Measurements from ENCODE around the gene ITGA3. TPM values are rescaled to one million over a fixed set of nuclear protein-coding genes. Genes with fewer than 3 reads are reported as not detected.

Gene ITGA3
- total RNA-seq, 4 donors from 2014 or later: 38.9 to 96.7 (median 58.6) TPM

- intact Hi-C loops (cut with DNase I): no loop called here
- no peak overlapping the region for H3K4me3 ChIP-seq
- peaks cover 49 to 97% (median 91%) of the 10 kb centered on the region in 4 donors for H3K36me3 ChIP-seq
- 97% methylated on average over 6 of the region's 6 CpGs for WGBS
- DNase-seq (ENCODE audit: extremely low spot score): no peak
- H3K4me1 ChIP-seq: peaks cover 0 to 3% (median 1%) of the 10 kb centered on the region in 4 donors
- H3K27ac ChIP-seq (replicated peaks in 1 of 4): no peak overlapping the region
- no peaks in the 10 kb centered on the region for H3K9me3 ChIP-seq
- H3K27me3 ChIP-seq: no peaks in the 10 kb centered on the region
- no peak for TF ChIP-seq POLR2AphosphoS5 (IDR thresholded peaks at IDR 0.05)
- TF ChIP-seq POLR2A (IDR thresholded peaks at IDR 0.05; ENCODE audit: low read depth): no peak
- no peak for TF ChIP-seq EP300 (IDR thresholded peaks at IDR 0.05)
- TF ChIP-seq, protein P1, sequence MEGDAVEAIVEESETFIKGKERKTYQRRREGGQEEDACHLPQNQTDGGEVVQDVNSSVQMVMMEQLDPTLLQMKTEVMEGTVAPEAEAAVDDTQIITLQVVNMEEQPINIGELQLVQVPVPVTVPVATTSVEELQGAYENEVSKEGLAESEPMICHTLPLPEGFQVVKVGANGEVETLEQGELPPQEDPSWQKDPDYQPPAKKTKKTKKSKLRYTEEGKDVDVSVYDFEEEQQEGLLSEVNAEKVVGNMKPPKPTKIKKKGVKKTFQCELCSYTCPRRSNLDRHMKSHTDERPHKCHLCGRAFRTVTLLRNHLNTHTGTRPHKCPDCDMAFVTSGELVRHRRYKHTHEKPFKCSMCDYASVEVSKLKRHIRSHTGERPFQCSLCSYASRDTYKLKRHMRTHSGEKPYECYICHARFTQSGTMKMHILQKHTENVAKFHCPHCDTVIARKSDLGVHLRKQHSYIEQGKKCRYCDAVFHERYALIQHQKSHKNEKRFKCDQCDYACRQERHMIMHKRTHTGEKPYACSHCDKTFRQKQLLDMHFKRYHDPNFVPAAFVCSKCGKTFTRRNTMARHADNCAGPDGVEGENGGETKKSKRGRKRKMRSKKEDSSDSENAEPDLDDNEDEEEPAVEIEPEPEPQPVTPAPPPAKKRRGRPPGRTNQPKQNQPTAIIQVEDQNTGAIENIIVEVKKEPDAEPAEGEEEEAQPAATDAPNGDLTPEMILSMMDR (IDR thresholded peaks at IDR 0.05): no peak
Observed at GRCh38 chr17:50074227-50074626, 18.3 kb downstream of the ITGA3 start.

- peaks cover 49 to 100% (median 92%) of the 10 kb centered on the region in 4 donors for H3K36me3 ChIP-seq
- WGBS: 93% methylated on average over 13 of the region's 16 CpGs
- H3K4me3 ChIP-seq: no peak overlapping the region
- no peaks in the 10 kb centered on the region for H3K9me3 ChIP-seq
- intact Hi-C loops (cut with DNase I): no loop called here
- DNase-seq (ENCODE audit: extremely low spot score): no peak
- peaks cover 0 to 11% (median 8%) of the 10 kb centered on the region in 4 donors for H3K4me1 ChIP-seq
- TF ChIP-seq, protein P1 (IDR thresholded peaks at IDR 0.05): no peak
- TF ChIP-seq EP300 (IDR thresholded peaks at IDR 0.05) (no peak), POLR2AphosphoS5 (IDR thresholded peaks at IDR 0.05) (no peak), POLR2A (IDR thresholded peaks at IDR 0.05; ENCODE audit: low read depth) (no peak)
- H3K27me3 ChIP-seq: no peaks in the 10 kb centered on the region
- no peak overlapping the region for H3K27ac ChIP-seq (replicated peaks in 1 of 4)
Observed at GRCh38 chr17:50075446-50076032, 19.6 kb downstream of the ITGA3 start.

- TF ChIP-seq POLR2A (IDR thresholded peaks at IDR 0.05; ENCODE audit: low read depth) (no peak), POLR2AphosphoS5 (IDR thresholded peaks at IDR 0.05) (no peak), EP300 (IDR thresholded peaks at IDR 0.05) (no peak)
- TF ChIP-seq, protein P1 (IDR thresholded peaks at IDR 0.05): no peak
- intact Hi-C loops (cut with DNase I): no loop called here
- peaks cover 54 to 100% (median 91%) of the 10 kb centered on the region in 4 donors for H3K36me3 ChIP-seq
Observed at GRCh38 chr17:50076221-50076590, 20.3 kb downstream of the ITGA3 start.

GRCh38 chr17:50076591-50077235, 20.8 kb downstream of the ITGA3 start:
- Histone ChIP-seq H3K36me3 (peaks cover 57 to 100% (median 91%) of the 10 kb centered on the region in 4 donors), H3K27ac (replicated peaks in 1 of 4) (no peak overlapping the region), H3K4me1 (peaks cover 0 to 11% (median 8%) of the 10 kb centered on the region in 4 donors), H3K27me3 (no peaks in the 10 kb centered on the region), H3K4me3 (no peak overlapping the region), H3K9me3 (no peaks in the 10 kb centered on the region)
- 70% methylated on average over 29 of the region's 39 CpGs for WGBS
- TF ChIP-seq POLR2AphosphoS5 (IDR thresholded peaks at IDR 0.05): no peak
- TF ChIP-seq POLR2A (IDR thresholded peaks at IDR 0.05; ENCODE audit: low read depth): no peak
- TF ChIP-seq, protein P1 (IDR thresholded peaks at IDR 0.05): no peak
- no peak for TF ChIP-seq EP300 (IDR thresholded peaks at IDR 0.05)
- intact Hi-C loops (cut with DNase I): no loop called here
- DNase-seq (ENCODE audit: extremely low spot score): no peak

More at GRCh38 chr17:50076221-50076590, 20.3 kb downstream of the ITGA3 start:
- Histone ChIP-seq H3K4me3 (no peak overlapping the region), H3K27ac (replicated peaks in 1 of 4) (no peak overlapping the region), H3K27me3 (no peaks in the 10 kb centered on the region), H3K4me1 (peaks cover 0 to 11% (median 8%) of the 10 kb centered on the region in 4 donors), H3K9me3 (no peaks in the 10 kb centered on the region)
- no peak for DNase-seq (ENCODE audit: extremely low spot score)
- whole genome bisulfite sequencing: 100% methylated on average over 1 of the region's 16 CpGs

All from esophagus muscularis mucosa (tissue), 4 donors.